HEK293 (cell line): ENCODE results near the gene GPS1.
A peak's percentile ranks its signal among the peaks of the same experiment; 100 is the strongest.

Experiments
- EGR2 ChIP-seq: fragments of 450-650 bp; formaldehyde crosslinking; IDR thresholded peaks from 2 replicates; pipeline ENCODE4 v1.5.1; 2016; ENCODE audit warnings: low read depth, missing biosample characterization, missing genetic modification characterization
- GFI1B ChIP-seq: fragments of 450-650 bp; formaldehyde crosslinking; IDR thresholded peaks from 2 replicates; pipeline ENCODE4 v1.5.1; 2016; ENCODE audit warnings: missing biosample characterization, missing genetic modification characterization
- GLI2 ChIP-seq: fragments of 450-650 bp; formaldehyde crosslinking; IDR thresholded peaks from 2 replicates; pipeline ENCODE4; 2017; ENCODE audit warnings: missing biosample characterization, missing genetic modification characterization, low read depth, borderline replicate concordance
- GLIS1 ChIP-seq: fragments of 450-650 bp; formaldehyde crosslinking; IDR thresholded peaks from 2 replicates; pipeline ENCODE4 v1.5.1; 2016; ENCODE audit warnings: missing biosample characterization, missing genetic modification characterization
- GLIS2 ChIP-seq: fragments of 450-650 bp; formaldehyde crosslinking; IDR thresholded peaks from 2 replicates; pipeline ENCODE4 v1.5.1; 2016; ENCODE audit warnings: missing biosample characterization, missing genetic modification characterization
- HOXC10 ChIP-seq: sonication (generic); formaldehyde crosslinking; IDR thresholded peaks from 2 replicates; pipeline ENCODE4 v1.8.1; 2023; ENCODE audit warnings: mild to moderate bottlenecking, missing genetic modification reagents
- REPIN1 ChIP-seq: fragments of 450-650 bp; formaldehyde crosslinking; IDR thresholded peaks from 2 replicates; pipeline ENCODE4 v1.5.1; 2017; ENCODE audit warnings: missing biosample characterization, missing genetic modification characterization, low read depth
- SCRT2 ChIP-seq: fragments of 450-650 bp; formaldehyde crosslinking; IDR thresholded peaks from 2 replicates; pipeline ENCODE4 v1.5.1; 2016; ENCODE audit warnings: missing biosample characterization, missing genetic modification characterization
- SP2 ChIP-seq: fragments of 450-650 bp; formaldehyde crosslinking; IDR thresholded peaks from 2 replicates; pipeline ENCODE4 v1.5.1; 2016; ENCODE audit warnings: missing biosample characterization, missing genetic modification characterization
- YY2 ChIP-seq: fragments of 450-650 bp; formaldehyde crosslinking; IDR thresholded peaks from 2 replicates; pipeline ENCODE4 v1.5.1; 2016; ENCODE audit warnings: missing biosample characterization, missing genetic modification characterization
- ZBTB8A ChIP-seq: fragments of 450-650 bp; formaldehyde crosslinking; IDR thresholded peaks from 2 replicates; pipeline ENCODE4 v1.5.1; 2016; ENCODE audit warnings: missing biosample characterization, missing genetic modification characterization
- ZNF16 ChIP-seq: fragments of 450-650 bp; formaldehyde crosslinking; IDR thresholded peaks from 2 replicates; pipeline ENCODE4 v1.5.1; 2016; ENCODE audit warnings: low read depth, missing biosample characterization, missing genetic modification characterization
- ZNF350 ChIP-seq: fragments of 450-650 bp; formaldehyde crosslinking; IDR thresholded peaks from 2 replicates; pipeline ENCODE4 v1.5.0; 2017; ENCODE audit warnings: missing biosample characterization, mild to moderate bottlenecking, missing genetic modification characterization
- ZNF391 ChIP-seq: fragments of 450-650 bp; formaldehyde crosslinking; IDR thresholded peaks from 2 replicates; pipeline ENCODE4 v1.5.1; 2016; ENCODE audit warnings: low read depth, missing biosample characterization, missing genetic modification characterization, borderline replicate concordance
- ZNF544 ChIP-seq: fragments of 450-650 bp; formaldehyde crosslinking; IDR thresholded peaks from 2 replicates; pipeline ENCODE4 v1.5.0; 2017; ENCODE audit warnings: missing biosample characterization, missing genetic modification characterization
- ZNF561 ChIP-seq: fragments of 450-650 bp; IDR thresholded peaks from 2 replicates; pipeline ENCODE4 v1.5.1; 2018; ENCODE audit warnings: missing biosample characterization, missing genetic modification characterization, borderline replicate concordance
- ZNF585B ChIP-seq: fragments of 450-650 bp; formaldehyde crosslinking; IDR thresholded peaks from 2 replicates; pipeline ENCODE4 v1.5.1; 2016; ENCODE audit warnings: missing biosample characterization, missing genetic modification characterization
- ZNF600 ChIP-seq: fragments of 450-650 bp; formaldehyde crosslinking; IDR thresholded peaks from 2 replicates; pipeline ENCODE4 v1.5.1; 2016; ENCODE audit warnings: missing biosample characterization, missing genetic modification characterization
- ZNF747 ChIP-seq: fragments of 450-650 bp; formaldehyde crosslinking; IDR thresholded peaks from 2 replicates; pipeline ENCODE4 v1.5.1; 2016; ENCODE audit warnings: missing biosample characterization, missing genetic modification characterization
- ZNF76 ChIP-seq: fragments of 450-650 bp; formaldehyde crosslinking; IDR thresholded peaks from 2 replicates; pipeline ENCODE4; 2016; ENCODE audit warnings: low read depth, missing biosample characterization, missing genetic modification characterization, borderline replicate concordance
- ZSCAN30 ChIP-seq: fragments of 450-650 bp; IDR thresholded peaks from 2 replicates; pipeline ENCODE4 v1.5.1; 2018; ENCODE audit warnings: missing biosample characterization, mild to moderate bottlenecking, missing genetic modification characterization, moderate library complexity
- TF ChIP-seq, protein P1 (sequence below): fragments of 450-650 bp; formaldehyde crosslinking; IDR thresholded peaks from 2 replicates; pipeline ENCODE4 v1.5.1; 2016; ENCODE audit warnings: missing biosample characterization, missing genetic modification characterization
- TF ChIP-seq, protein P2 (sequence below): fragments of 450-650 bp; formaldehyde crosslinking; IDR thresholded peaks from 2 replicates; pipeline ENCODE4 v1.5.1; 2016; ENCODE audit warnings: missing biosample characterization, missing genetic modification characterization
- TF ChIP-seq, protein P3 (sequence below): fragments of 450-650 bp; formaldehyde crosslinking; IDR thresholded peaks from 2 replicates; pipeline ENCODE4 v1.5.1; 2016; ENCODE audit warnings: missing biosample characterization, missing genetic modification characterization
- TF ChIP-seq, protein P4 (sequence below): fragments of 450-650 bp; formaldehyde crosslinking; IDR thresholded peaks from 2 replicates; pipeline ENCODE4 v1.5.1; 2016; ENCODE audit warnings: missing biosample characterization, missing genetic modification characterization
- TF ChIP-seq, protein P5 (sequence below): fragments of 450-650 bp; formaldehyde crosslinking; IDR thresholded peaks from 2 replicates; pipeline ENCODE4 v1.5.1; 2016; ENCODE audit warnings: missing biosample characterization, missing genetic modification characterization
- TF ChIP-seq, protein P6 (sequence below): sonication (generic); formaldehyde crosslinking; IDR thresholded peaks from 2 replicates; pipeline ENCODE4 v1.8.1; 2022; ENCODE audit warnings: mild to moderate bottlenecking, moderate library complexity, missing genetic modification reagents

The GPS1 gene

DNA sequence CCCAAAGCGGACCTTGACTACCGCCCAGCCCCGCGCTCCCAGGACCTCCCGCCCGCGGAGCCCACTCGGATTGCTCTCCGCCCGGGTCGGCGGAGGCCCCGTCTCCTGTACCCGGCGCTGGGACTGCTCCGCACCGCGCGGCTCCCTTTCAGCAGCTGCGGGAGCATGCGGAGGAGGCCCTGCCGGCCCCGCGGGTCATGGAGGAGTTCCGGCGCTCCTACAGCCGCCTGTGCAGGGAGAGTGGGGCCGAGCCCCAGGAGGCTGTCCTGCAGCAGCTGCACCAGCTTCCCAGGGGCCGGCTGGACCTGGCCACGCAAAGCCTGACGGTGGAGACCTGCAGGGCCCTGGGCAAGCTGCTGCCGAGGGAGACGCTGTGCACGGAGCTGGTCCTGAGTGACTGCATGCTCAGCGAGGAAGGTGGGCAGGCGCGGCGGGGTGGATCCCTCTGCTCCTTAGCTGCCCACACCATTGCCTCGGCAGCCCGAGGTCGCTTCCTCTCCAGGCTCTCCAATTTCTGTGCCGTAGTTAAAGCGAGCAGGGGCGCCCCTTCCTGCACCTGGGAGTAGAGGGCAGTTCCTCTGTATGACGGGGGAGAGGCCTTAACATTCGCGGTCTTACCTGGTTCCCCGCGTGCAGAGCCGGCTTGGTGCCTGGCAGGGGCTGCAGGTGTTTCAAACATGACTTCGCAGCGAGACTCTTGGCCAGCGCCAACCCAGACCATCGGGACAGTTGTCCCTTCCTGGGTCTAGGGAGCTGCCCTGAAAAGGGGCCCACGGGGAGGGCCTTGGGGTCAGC is 28.1 kb upstream of the GPS1 start (continued):
- TF ChIP-seq ZNF561 (tag by site-specific recombination) (no peak), REPIN1 (tag by site-specific recombination) (no peak; the same call in 1 of the 2 replicates), GLI2 (tag by site-specific recombination) (no peak), ZNF391 (tag by site-specific recombination) (no peak), ZNF350 (no peak), EGR2 (tag by site-specific recombination) (peak; percentile 60), ZNF76 (tag by site-specific recombination) (0 out of 2 replicates have a peak, but pooled peaks have one; percentile 68), ZSCAN30 (no peak), GLIS2 (tag by site-specific recombination) (peak; percentile 60; the same call in 1 of the 2 replicates), ZNF600 (tag by site-specific recombination) (peak; percentile 89), SP2 (tag by site-specific recombination) (no peak), SCRT2 (no peak), ZBTB8A (0 out of 2 replicates have a peak, but pooled peaks have one; percentile 30), ZNF544 (tag by site-specific recombination) (no peak), GFI1B (tag by site-specific recombination) (no peak), YY2 (no peak), GLIS1 (tag by site-specific recombination) (peak; percentile 7), ZNF747 (tag by site-specific recombination) (no peak), ZNF585B (tag by site-specific recombination) (0 out of 2 replicates have a peak, but pooled peaks have one; percentile 11), HOXC10 (CRISPR knock-in tag) (peak; percentile 92; the same call in 1 of the 2 replicates), ZNF16 (tag by site-specific recombination) (no peak)
- TF ChIP-seq, protein P1, sequence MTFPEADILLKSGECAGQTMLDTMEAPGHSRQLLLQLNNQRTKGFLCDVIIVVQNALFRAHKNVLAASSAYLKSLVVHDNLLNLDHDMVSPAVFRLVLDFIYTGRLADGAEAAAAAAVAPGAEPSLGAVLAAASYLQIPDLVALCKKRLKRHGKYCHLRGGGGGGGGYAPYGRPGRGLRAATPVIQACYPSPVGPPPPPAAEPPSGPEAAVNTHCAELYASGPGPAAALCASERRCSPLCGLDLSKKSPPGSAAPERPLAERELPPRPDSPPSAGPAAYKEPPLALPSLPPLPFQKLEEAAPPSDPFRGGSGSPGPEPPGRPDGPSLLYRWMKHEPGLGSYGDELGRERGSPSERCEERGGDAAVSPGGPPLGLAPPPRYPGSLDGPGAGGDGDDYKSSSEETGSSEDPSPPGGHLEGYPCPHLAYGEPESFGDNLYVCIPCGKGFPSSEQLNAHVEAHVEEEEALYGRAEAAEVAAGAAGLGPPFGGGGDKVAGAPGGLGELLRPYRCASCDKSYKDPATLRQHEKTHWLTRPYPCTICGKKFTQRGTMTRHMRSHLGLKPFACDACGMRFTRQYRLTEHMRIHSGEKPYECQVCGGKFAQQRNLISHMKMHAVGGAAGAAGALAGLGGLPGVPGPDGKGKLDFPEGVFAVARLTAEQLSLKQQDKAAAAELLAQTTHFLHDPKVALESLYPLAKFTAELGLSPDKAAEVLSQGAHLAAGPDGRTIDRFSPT (tag by site-specific recombination), result no peak
- TF ChIP-seq, protein P2, sequence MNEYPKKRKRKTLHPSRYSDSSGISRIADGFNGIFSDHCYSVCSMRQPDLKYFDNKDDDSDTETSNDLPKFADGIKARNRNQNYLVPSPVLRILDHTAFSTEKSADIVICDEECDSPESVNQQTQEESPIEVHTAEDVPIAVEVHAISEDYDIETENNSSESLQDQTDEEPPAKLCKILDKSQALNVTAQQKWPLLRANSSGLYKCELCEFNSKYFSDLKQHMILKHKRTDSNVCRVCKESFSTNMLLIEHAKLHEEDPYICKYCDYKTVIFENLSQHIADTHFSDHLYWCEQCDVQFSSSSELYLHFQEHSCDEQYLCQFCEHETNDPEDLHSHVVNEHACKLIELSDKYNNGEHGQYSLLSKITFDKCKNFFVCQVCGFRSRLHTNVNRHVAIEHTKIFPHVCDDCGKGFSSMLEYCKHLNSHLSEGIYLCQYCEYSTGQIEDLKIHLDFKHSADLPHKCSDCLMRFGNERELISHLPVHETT (tag by site-specific recombination), result no peak
- TF ChIP-seq, protein P3, sequence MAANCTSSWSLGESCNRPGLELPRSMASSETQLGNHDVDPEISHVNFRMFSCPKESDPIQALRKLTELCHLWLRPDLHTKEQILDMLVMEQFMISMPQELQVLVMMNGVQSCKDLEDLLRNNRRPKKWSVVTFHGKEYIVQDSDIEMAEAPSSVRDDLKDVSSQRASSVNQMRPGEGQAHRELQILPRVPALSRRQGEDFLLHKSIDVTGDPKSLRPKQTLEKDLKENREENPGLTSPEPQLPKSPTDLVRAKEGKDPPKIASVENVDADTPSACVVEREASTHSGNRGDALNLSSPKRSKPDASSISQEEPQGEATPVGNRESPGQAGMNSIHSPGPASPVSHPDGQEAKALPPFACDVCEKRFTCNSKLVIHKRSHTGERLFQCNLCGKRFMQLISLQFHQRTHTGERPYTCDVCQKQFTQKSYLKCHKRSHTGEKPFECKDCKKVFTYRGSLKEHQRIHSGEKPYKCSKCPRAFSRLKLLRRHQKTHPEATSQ, result 0 out of 2 replicates have a peak, but pooled peaks have one; percentile 37
- TF ChIP-seq, protein P4, sequence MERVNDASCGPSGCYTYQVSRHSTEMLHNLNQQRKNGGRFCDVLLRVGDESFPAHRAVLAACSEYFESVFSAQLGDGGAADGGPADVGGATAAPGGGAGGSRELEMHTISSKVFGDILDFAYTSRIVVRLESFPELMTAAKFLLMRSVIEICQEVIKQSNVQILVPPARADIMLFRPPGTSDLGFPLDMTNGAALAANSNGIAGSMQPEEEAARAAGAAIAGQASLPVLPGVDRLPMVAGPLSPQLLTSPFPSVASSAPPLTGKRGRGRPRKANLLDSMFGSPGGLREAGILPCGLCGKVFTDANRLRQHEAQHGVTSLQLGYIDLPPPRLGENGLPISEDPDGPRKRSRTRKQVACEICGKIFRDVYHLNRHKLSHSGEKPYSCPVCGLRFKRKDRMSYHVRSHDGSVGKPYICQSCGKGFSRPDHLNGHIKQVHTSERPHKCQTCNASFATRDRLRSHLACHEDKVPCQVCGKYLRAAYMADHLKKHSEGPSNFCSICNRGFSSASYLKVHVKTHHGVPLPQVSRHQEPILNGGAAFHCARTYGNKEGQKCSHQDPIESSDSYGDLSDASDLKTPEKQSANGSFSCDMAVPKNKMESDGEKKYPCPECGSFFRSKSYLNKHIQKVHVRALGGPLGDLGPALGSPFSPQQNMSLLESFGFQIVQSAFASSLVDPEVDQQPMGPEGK (tag by site-specific recombination), result peak; percentile 59; the same call in 1 of the 2 replicates
- TF ChIP-seq, protein P5, sequence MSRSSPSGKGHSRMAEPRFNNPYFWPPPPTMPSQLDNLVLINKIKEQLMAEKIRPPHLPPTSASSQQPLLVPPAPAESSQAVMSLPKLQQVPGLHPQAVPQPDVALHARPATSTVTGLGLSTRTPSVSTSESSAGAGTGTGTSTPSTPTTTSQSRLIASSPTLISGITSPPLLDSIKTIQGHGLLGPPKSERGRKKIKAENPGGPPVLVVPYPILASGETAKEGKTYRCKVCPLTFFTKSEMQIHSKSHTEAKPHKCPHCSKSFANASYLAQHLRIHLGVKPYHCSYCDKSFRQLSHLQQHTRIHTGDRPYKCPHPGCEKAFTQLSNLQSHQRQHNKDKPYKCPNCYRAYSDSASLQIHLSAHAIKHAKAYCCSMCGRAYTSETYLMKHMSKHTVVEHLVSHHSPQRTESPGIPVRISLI (tag by site-specific recombination), result no peak
- TF ChIP-seq, protein P6, sequence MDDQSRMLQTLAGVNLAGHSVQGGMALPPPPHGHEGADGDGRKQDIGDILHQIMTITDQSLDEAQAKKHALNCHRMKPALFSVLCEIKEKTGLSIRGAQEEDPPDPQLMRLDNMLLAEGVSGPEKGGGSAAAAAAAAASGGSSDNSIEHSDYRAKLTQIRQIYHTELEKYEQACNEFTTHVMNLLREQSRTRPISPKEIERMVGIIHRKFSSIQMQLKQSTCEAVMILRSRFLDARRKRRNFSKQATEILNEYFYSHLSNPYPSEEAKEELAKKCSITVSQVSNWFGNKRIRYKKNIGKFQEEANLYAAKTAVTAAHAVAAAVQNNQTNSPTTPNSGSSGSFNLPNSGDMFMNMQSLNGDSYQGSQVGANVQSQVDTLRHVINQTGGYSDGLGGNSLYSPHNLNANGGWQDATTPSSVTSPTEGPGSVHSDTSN (CRISPR knock-in tag), result 0 out of 2 replicates have a peak, but pooled peaks have one; percentile 40
